Upper lobe of left lung (tissue), 6 donors: Measurements from ENCODE around the gene SNX24. TPM values are rescaled to one million over a fixed set of nuclear protein-coding genes. Genes with fewer than 3 reads are reported as not detected.

ENCODE experiments used
- ATAC-seq, 2 donors: fragments of 200-7000 bp; cut with Tn5 transposase; one replicate each; pipeline ENCODE4 v1.9.1; 2022; ENCODE audit warnings: mild to moderate bottlenecking in 2 of 2, moderate library complexity in 2 of 2; ENCODE audit not compliant: low FRiP score in 2 of 2
- DNase-seq, 2 donors: peaks; one replicate each; pipeline ENCODE4 v3.0.0-alpha.2; 2019 to 2020
- H3K27ac ChIP-seq, 4 donors: fragments of 200-600 bp; sonication (generic); one replicate each; pipeline ENCODE4 v1.5.1; 2016 to 2019
- H3K27me3 ChIP-seq, 4 donors: fragments of 200-600 bp; sonication (generic); one replicate each; pipeline ENCODE4 v1.5.1; 2017 to 2019
- H3K36me3 ChIP-seq, 4 donors: fragments of 200-600 bp; sonication (generic); one replicate each; pipeline ENCODE4 v1.5.1; 2016 to 2019
- H3K4me1 ChIP-seq, 4 donors: fragments of 200-600 bp; sonication (generic); one replicate each; pipeline ENCODE4 v1.5.1; 2018 to 2019
- H3K4me3 ChIP-seq, 4 donors: fragments of 200-600 bp; sonication (generic); one replicate each; pipeline ENCODE4 v1.5.1; 2017 to 2019; ENCODE audit warnings: mild to moderate bottlenecking in 2 of 4, moderate library complexity in 1 of 4
- H3K9me3 ChIP-seq, 4 donors: fragments of 200-600 bp; sonication (generic); one replicate each; pipeline ENCODE4 v1.5.1; 2018 to 2019
- EP300 ChIP-seq, 4 donors: sonication (generic); formaldehyde crosslinking; IDR thresholded peaks; one replicate each; pipeline ENCODE4 v1.5.1; 2017; ENCODE audit warnings: antibody characterized with exemption in 4 of 4, control low read depth in 2 of 4
- POLR2A ChIP-seq, 4 donors: fragments of 450-650 bp; IDR thresholded peaks; one replicate each; pipeline ENCODE4 v1.5.1; 2016 to 2017; ENCODE audit warnings: antibody characterized with exemption in 4 of 4, mild to moderate bottlenecking in 2 of 4
- POLR2AphosphoS5 ChIP-seq, 2 donors: sonication (generic); formaldehyde crosslinking; IDR thresholded peaks; one replicate each; pipeline ENCODE4 v1.5.1; 2017; ENCODE audit warnings: antibody characterized with exemption in 2 of 2
- WGBS, 2 donors: methylation state at CpG; one replicate each; pipeline ENCODE4 v1.1.5; 2017 to 2018; 5-methylcytosine and 5-hydroxymethylcytosine counted together
- total RNA-seq, 6 donors: library from RNA; depleted of rRNA in 4 of 6; stranded (reverse); fragments of >200 nt in 4 of 6; gene quantifications; one replicate each; pipeline versions ENCODE4 v1.1.0 to v1.2.1, GENCODE V29; 2016 to 2021
- TF ChIP-seq, protein P1 (sequence below), 6 experiments: fragments of 450-650 bp in 4 of 6; fragments of 200-600 bp in 2 of 6; sonication (generic) in 2 of 6; IDR thresholded peaks; one replicate each; pipeline ENCODE4 v1.5.1; 2016 to 2019; ENCODE audit warnings: antibody characterized with exemption in 6 of 6
- donor health status: DM: no; HTN: no; CAD: no; lungs with moderate emphysema.
- donor health status: DM: no; HTN: yes; CAD: no; lungs with severe emphysema.

Gene SNX24
- total RNA-seq, 6 donors from 2014 or later: 24.2 to 61.8 (median 35.6) TPM

DNA sequence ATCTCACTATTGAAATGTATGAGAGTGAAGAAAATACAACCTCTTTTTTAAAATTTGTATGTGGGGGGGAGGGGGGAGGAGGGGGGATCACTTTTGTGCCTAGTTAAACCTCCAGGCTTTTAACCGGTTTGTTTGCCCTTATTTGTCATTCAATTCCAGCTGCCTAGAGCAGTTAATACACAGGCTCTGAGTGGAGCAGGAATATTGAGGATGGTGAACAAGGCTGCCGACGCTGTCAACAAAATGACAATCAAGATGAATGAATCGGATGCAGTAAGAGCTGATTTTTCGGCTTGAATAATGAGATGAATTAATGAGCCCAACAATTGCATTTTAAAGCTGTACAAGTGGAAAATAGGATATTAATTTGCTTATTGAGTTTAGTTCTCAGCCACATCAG lies 28.7 kb upstream of the SNX24 start:
- DNase-seq: no peak
- 85 to 88% methylated on average over 5 of the region's 5 CpGs for WGBS, 2 donors

DNA sequence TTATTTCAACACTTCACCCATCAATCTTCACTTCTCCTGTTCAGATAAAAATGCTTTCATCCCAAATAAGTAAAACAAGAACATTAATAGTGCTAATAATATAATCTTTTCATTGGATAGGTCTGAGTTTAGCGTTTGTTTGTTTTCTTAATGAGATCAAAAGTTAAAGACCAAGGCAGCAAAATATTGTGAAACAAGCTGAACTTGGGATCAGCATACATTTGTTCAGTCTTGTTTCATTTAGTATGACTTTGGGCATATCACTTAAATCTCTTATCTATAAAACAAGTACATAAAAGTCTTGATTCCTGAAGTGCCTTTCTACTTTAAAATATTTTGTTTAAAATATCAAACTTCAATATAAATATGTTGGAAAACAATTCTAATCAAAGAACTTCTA lies 13.4 kb upstream of the SNX24 start:
- no peaks in the 10 kb centered on the region for H3K9me3 ChIP-seq
- H3K27me3 ChIP-seq: no peaks in the 10 kb centered on the region
- ATAC-seq: no peak
- no peak for DNase-seq
- TF ChIP-seq POLR2AphosphoS5 (IDR thresholded peaks at IDR 0.05) (no peak), EP300 (IDR thresholded peaks at IDR 0.05) (no peak), POLR2A (IDR thresholded peaks at IDR 0.05) (no peak)
- TF ChIP-seq, protein P1, sequence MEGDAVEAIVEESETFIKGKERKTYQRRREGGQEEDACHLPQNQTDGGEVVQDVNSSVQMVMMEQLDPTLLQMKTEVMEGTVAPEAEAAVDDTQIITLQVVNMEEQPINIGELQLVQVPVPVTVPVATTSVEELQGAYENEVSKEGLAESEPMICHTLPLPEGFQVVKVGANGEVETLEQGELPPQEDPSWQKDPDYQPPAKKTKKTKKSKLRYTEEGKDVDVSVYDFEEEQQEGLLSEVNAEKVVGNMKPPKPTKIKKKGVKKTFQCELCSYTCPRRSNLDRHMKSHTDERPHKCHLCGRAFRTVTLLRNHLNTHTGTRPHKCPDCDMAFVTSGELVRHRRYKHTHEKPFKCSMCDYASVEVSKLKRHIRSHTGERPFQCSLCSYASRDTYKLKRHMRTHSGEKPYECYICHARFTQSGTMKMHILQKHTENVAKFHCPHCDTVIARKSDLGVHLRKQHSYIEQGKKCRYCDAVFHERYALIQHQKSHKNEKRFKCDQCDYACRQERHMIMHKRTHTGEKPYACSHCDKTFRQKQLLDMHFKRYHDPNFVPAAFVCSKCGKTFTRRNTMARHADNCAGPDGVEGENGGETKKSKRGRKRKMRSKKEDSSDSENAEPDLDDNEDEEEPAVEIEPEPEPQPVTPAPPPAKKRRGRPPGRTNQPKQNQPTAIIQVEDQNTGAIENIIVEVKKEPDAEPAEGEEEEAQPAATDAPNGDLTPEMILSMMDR (IDR thresholded peaks at IDR 0.05): no peak
- no peaks in the 10 kb centered on the region for H3K4me1 ChIP-seq
- peaks cover 2 to 39% (median 6%) of the 10 kb centered on the region in 4 donors for H3K36me3 ChIP-seq
- WGBS, 2 donors: 63 to 70% methylated on average over 1 of the region's 1 CpG
- no peak overlapping the region for H3K27ac ChIP-seq
- no peak overlapping the region for H3K4me3 ChIP-seq

More for the DNA sequence above, 28.7 kb upstream of the SNX24 start:
- Histone ChIP-seq H3K27ac (no peak overlapping the region), H3K27me3 (no peaks in the 10 kb centered on the region), H3K36me3 (peaks cover 0 to 53% (median 13%) of the 10 kb centered on the region in 4 donors), H3K4me1 (no peaks in the 10 kb centered on the region), H3K9me3 (no peaks in the 10 kb centered on the region), H3K4me3 (no peak overlapping the region)
- TF ChIP-seq POLR2A (IDR thresholded peaks at IDR 0.05) (no peak), EP300 (IDR thresholded peaks at IDR 0.05) (no peak), POLR2AphosphoS5 (IDR thresholded peaks at IDR 0.05) (no peak)
- TF ChIP-seq, protein P1 (IDR thresholded peaks at IDR 0.05): no peak
- no peak for ATAC-seq

DNA sequence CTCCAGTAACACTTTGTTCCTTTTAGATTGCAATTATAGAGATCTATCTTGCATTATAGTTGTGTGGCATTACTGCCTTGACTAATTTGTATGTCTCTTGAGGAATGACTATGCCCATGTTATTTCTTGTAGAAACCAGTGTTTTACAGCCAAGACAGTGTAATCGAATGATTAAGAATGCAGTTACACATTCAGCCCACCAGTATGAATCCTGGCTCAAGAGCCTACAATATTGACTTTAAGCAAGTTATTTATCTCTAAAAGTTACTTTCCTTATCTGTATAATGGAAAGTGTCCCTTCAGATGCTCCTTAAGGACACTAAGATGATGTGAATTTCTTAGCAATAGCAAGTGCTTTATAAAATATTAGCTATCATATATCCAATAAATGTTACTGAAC lies 9.7 kb upstream of the SNX24 start:
- Histone ChIP-seq H3K9me3 (no peaks in the 10 kb centered on the region), H3K27ac (no peak overlapping the region), H3K4me1 (no peaks in the 10 kb centered on the region), H3K4me3 (no peak overlapping the region), H3K27me3 (no peaks in the 10 kb centered on the region), H3K36me3 (peaks cover 0 to 4% (median 0%) of the 10 kb centered on the region in 4 donors)
- 80 to 86% methylated on average over 1 of the region's 1 CpG for WGBS, 2 donors
- no peak for DNase-seq
- TF ChIP-seq POLR2A (IDR thresholded peaks at IDR 0.05) (no peak), POLR2AphosphoS5 (IDR thresholded peaks at IDR 0.05) (no peak), EP300 (IDR thresholded peaks at IDR 0.05) (no peak)
- TF ChIP-seq, protein P1 (IDR thresholded peaks at IDR 0.05): no peak
- ATAC-seq: no peak

DNA sequence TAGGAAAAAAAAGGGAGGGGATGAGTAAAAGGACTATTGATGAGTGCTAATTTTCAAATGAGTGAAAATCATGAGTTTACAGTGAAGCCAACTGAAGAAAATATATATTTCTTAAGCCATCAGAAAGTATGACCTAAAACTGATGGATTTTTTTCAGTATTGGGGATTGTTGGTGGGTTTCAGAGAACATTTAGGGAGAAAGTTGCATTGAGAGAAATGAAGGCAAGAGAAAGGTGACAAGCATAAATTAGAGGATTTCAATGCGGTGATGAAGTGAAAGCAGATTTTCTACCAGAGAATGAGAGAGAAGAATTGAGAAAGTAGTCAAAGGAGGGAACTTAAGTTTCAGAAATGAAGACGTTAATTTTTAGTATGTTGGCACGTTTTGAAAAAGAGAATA lies 8.5 kb upstream of the SNX24 start:
- Histone ChIP-seq H3K4me1 (no peaks in the 10 kb centered on the region), H3K4me3 (no peak overlapping the region), H3K27ac (no peak overlapping the region), H3K36me3 (no peaks in the 10 kb centered on the region), H3K9me3 (no peaks in the 10 kb centered on the region), H3K27me3 (no peaks in the 10 kb centered on the region)
- TF ChIP-seq, protein P1 (IDR thresholded peaks at IDR 0.05): no peak
- TF ChIP-seq POLR2AphosphoS5 (IDR thresholded peaks at IDR 0.05) (no peak), EP300 (IDR thresholded peaks at IDR 0.05) (no peak), POLR2A (IDR thresholded peaks at IDR 0.05) (no peak)
- ATAC-seq (no peak), DNase-seq (no peak)
- WGBS, 2 donors: 93 to 96% methylated on average over 3 of the region's 3 CpGs

GRCh38 chr5:122839731-122840130 lies 5.7 kb upstream of the SNX24 start:
- ATAC-seq (no peak), DNase-seq (no peak)
- Histone ChIP-seq H3K4me3 (no peak overlapping the region), H3K27ac (no peak overlapping the region), H3K36me3 (no peaks in the 10 kb centered on the region), H3K27me3 (no peaks in the 10 kb centered on the region), H3K4me1 (peaks cover 0 to 12% (median 8%) of the 10 kb centered on the region in 4 donors), H3K9me3 (no peaks in the 10 kb centered on the region)
- TF ChIP-seq POLR2A (IDR thresholded peaks at IDR 0.05) (no peak), POLR2AphosphoS5 (IDR thresholded peaks at IDR 0.05) (no peak), EP300 (IDR thresholded peaks at IDR 0.05) (no peak)
- TF ChIP-seq, protein P1 (IDR thresholded peaks at IDR 0.05): no peak
- WGBS, 2 donors: 94 to 97% methylated on average over 4 of the region's 4 CpGs
